Myometrial cell (primary cell): ENCODE results near the gene ITPRID2. TPM values are rescaled to one million over a fixed set of nuclear protein-coding genes. Genes with fewer than 3 reads are reported as not detected.

ENCODE experiments used
- total RNA-seq: library from RNA; depleted of rRNA; stranded (reverse); fragments of >200 nt; gene quantifications from 2 replicates; pipeline ENCODE4 v1.2.3, GENCODE V29; 2015

ITPRID2 gene
- total RNA-seq: 118 and 165 TPM in 2 replicates

DNA sequence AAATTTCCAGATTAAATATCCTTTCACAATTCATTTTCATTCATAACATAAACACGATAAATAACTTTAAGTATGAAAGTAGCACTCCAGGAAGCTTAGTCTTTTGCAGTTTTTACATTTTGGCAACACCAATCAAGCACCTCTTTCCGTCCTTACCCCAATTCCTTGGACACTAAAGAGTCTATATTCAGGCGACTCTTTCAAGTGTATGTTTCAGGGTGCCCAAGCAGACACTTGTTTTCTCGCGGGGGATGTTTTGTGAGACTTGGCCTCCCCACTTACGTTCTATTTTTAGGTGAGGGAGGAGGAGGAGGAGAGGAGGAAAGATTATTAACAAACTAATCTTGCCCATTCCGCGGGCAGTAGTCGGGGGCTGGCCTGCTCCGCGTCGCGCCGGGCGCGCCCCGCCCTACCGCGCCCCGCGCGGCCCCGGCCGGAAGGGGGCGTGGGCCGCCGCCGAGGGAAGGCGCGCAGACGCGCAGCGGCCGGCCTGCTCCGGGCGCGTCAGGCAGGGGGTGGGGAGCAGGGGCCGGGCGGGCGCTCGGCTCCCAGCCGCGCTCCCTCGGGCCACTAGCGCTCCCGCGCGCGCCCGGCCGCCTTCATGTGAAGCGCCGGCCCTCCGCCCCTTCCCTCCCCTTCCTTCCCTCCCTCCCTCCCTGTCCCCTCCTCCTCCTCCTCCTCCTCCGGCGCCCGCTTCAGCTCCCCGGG, at the start of gene ITPRID2:
Gene ITPRID2, plus strand, starts transcription at position 473 of the 708 bp plus-strand sequence. CDS start 337 bp downstream, outside the sequence.

Other genes starting within 250 kb of the ITPRID2 start
- not detected in 2 replicates for gene CERKL, start 234.6 kb upstream of the ITPRID2 start, total RNA-seq
- not detected in 2 replicates for gene NEUROD1, start 211.2 kb upstream of the ITPRID2 start, total RNA-seq
- gene PPP1R1C, start 94.1 kb downstream of the ITPRID2 start, total RNA-seq: 0.29 TPM in 1 of 2 replicates, not detected in the other